ENCODE data around the gene HTT. TPM values are rescaled to one million over a fixed set of nuclear protein-coding genes. Genes with fewer than 3 reads are reported as not detected.
A peak's percentile ranks its signal among the peaks of the same experiment; 100 is the strongest.
"Not testable (repeated sequence)": the region's sequence is repeated elsewhere in the genome, so short reads cannot be mapped to it uniquely, and the experiment has no call there.

HTT gene
- total and polyA plus RNA-seq, 4 experiments from 2014 or later, result 0.57 to 67.7 (median 33.5) TPM

GRCh38 chr4:3046162-3046561 lies 28.3 kb upstream of the HTT start:
- DNase-seq, result no peak
- no peaks in the 10 kb centered on the region for H3K27me3 ChIP-seq (ENCODE audit: insufficient read depth, low read length)
- H3K27me3 Mint-ChIP-seq, result no peaks in the 10 kb centered on the region
- H3K4me1 Mint-ChIP-seq, result peaks cover 20 to 58% (median 36%) of the 10 kb centered on the region in 4 donors
- intact Hi-C loops (cut with micrococcal nuclease), result loop anchor here (5.0 kb wide), 1 partner anchor 84 kb away; the partner anchor contains the start of genes GRK4 and NOP14
- no peaks in the 10 kb centered on the region for H3K36me3 ChIP-seq (ENCODE audit: insufficient read depth, low read length)
- H3K9me3 ChIP-seq (ENCODE audit: control insufficient read depth in 1 of 2, low read length in 2 of 2), result no peaks in the 10 kb centered on the region
- H3K4me3 ChIP-seq (ENCODE audit: low read length in 2 of 2), result no peak overlapping the region
- POLR2A ChIA-PET (ENCODE audit: partially characterized antibody), result no interaction called here
- H3K4me3 Mint-ChIP-seq, result peak overlapping the region in 2 of 8 donors; percentile 4 to 61
- H3K36me3 Mint-ChIP-seq, result peaks cover 3 to 10% of the 10 kb centered on the region in 2 donors
- CTCF ChIA-PET (ENCODE audit: partially characterized antibody), result interaction anchor here (0.9 to 2.5 kb wide), 6 partner anchors 9 to 283 kb away, joined by 3 to 8 read pairs (median 4); no protein-coding TSS in a partner anchor
- peaks cover 36% of the 10 kb centered on the region for H3K4me1 ChIP-seq (ENCODE audit: insufficient read depth, low read length)
- no peak overlapping the region for H3K27ac ChIP-seq (ENCODE audit: low read depth, low read length)
- peak overlapping the region in 6 of 7 donors; percentile 94 to 99 (median 96) for H3K27ac Mint-ChIP-seq
- peaks cover 0 to 6% (median 5%) of the 10 kb centered on the region in 8 donors for H3K9me3 Mint-ChIP-seq

GRCh38 chr4:3046623-3047022 lies 27.9 kb upstream of the HTT start:
- H3K4me1 ChIP-seq (ENCODE audit: insufficient read depth, low read length), result peaks cover 35% of the 10 kb centered on the region
- no peaks in the 10 kb centered on the region for H3K36me3 ChIP-seq (ENCODE audit: insufficient read depth, low read length)
- DNase-seq, result no peak
- Mint-ChIP-seq H3K4me3 (peak overlapping the region in 3 of 8 donors; percentile 36 to 85 (median 54)), H3K27ac (peak overlapping the region in 4 of 7 donors; percentile 51 to 97 (median 71)), H3K36me3 (peaks cover 3 to 10% of the 10 kb centered on the region in 2 donors), H3K9me3 (peaks cover 0 to 6% (median 5%) of the 10 kb centered on the region in 8 donors), H3K27me3 (no peaks in the 10 kb centered on the region), H3K4me1 (peaks cover 20 to 53% (median 32%) of the 10 kb centered on the region in 4 donors)
- no peak overlapping the region for H3K4me3 ChIP-seq (ENCODE audit: low read length in 2 of 2)
- H3K9me3 ChIP-seq (ENCODE audit: control insufficient read depth in 1 of 2, low read length in 2 of 2), result no peaks in the 10 kb centered on the region
- H3K27ac ChIP-seq (ENCODE audit: low read depth, low read length), result no peak overlapping the region
- intact Hi-C loops (cut with micrococcal nuclease), result loop anchor here (1.0 to 5.0 kb wide), 3 partner anchors 28 to 84 kb away; partner anchors contain the start of genes GRK4, HTT, HTT-AS and NOP14
- ChIA-PET CTCF (ENCODE audit: partially characterized antibody) (interaction anchor here (0.9 to 2.5 kb wide), 5 partner anchors 10 to 283 kb away, joined by 3 to 8 read pairs (median 5); no protein-coding TSS in a partner anchor), POLR2A (ENCODE audit: partially characterized antibody) (no interaction called here)
- H3K27me3 ChIP-seq (ENCODE audit: insufficient read depth, low read length), result no peaks in the 10 kb centered on the region

GRCh38 chr4:3047464-3048286 lies 26.8 kb upstream of the HTT start:
- Mint-ChIP-seq H3K27ac (peak overlapping the region; percentile 82 to 98 (median 94)), H3K27me3 (no peaks in the 10 kb centered on the region), H3K4me1 (peaks cover 20 to 42% (median 24%) of the 10 kb centered on the region in 4 donors), H3K36me3 (peaks cover 3 to 6% of the 10 kb centered on the region in 2 donors), H3K4me3 (peak overlapping the region; percentile 81 to 93 (median 88)), H3K9me3 (peaks cover 0 to 6% (median 5%) of the 10 kb centered on the region in 8 donors)
- intact Hi-C loops (cut with micrococcal nuclease), result loop anchor here (1.0 to 5.0 kb wide), 3 partner anchors 27 to 85 kb away; partner anchors contain the start of genes GRK4, HTT, HTT-AS and NOP14
- peak overlapping the region; percentile 42 to 87 for H3K4me3 ChIP-seq (ENCODE audit: low read length in 2 of 2)
- DNase-seq, result peak; percentile 76 to 93 (median 82)
- ChIA-PET CTCF (ENCODE audit: partially characterized antibody) (interaction anchor here (1.2 kb wide), 1 partner anchor 24 kb away, joined by 5 read pairs; no protein-coding TSS in a partner anchor), POLR2A (ENCODE audit: partially characterized antibody) (interaction anchor here (0.7 to 1.3 kb wide), 2 partner anchors 27 to 206 kb away, joined by 3 read pairs; partner anchors contain the start of gene HTT)
- peak overlapping the region; percentile 56 for H3K27ac ChIP-seq (ENCODE audit: low read depth, low read length)
- H3K4me1 ChIP-seq (ENCODE audit: insufficient read depth, low read length), result peaks cover 27% of the 10 kb centered on the region
- no peaks in the 10 kb centered on the region for H3K27me3 ChIP-seq (ENCODE audit: insufficient read depth, low read length)
- H3K36me3 ChIP-seq (ENCODE audit: insufficient read depth, low read length), result no peaks in the 10 kb centered on the region
- no peaks in the 10 kb centered on the region for H3K9me3 ChIP-seq (ENCODE audit: control insufficient read depth in 1 of 2, low read length in 2 of 2)

GRCh38 chr4:3051141-3051897 lies 23.2 kb upstream of the HTT start:
- H3K27me3 ChIP-seq (ENCODE audit: insufficient read depth, low read length); H3K9me3 ChIP-seq (ENCODE audit: control insufficient read depth in 1 of 2, low read length in 2 of 2); H3K4me1 ChIP-seq (ENCODE audit: insufficient read depth, low read length); CTCF ChIA-PET (ENCODE audit: partially characterized antibody); intact Hi-C loops (cut with micrococcal nuclease); H3K4me3 Mint-ChIP-seq; POLR2A ChIA-PET (ENCODE audit: partially characterized antibody); DNase-seq; H3K4me3 ChIP-seq (ENCODE audit: low read length in 2 of 2); H3K36me3 Mint-ChIP-seq; H3K27ac Mint-ChIP-seq; H3K27me3 Mint-ChIP-seq; H3K27ac ChIP-seq (ENCODE audit: low read depth, low read length); H3K36me3 ChIP-seq (ENCODE audit: insufficient read depth, low read length): not testable (repeated sequence)
- Mint-ChIP-seq H3K4me1 (peaks cover 6 to 16% (median 8%) of the 10 kb centered on the region in 4 donors), H3K9me3 (peaks cover 0 to 15% (median 9%) of the 10 kb centered on the region in 8 donors)

GRCh38 chr4:3054169-3054759 lies 20.2 kb upstream of the HTT start:
- CTCF ChIA-PET (ENCODE audit: partially characterized antibody), result no interaction called here
- Mint-ChIP-seq H3K9me3 (peaks cover 0 to 20% (median 14%) of the 10 kb centered on the region in 8 donors), H3K27me3 (peaks cover 0 to 1% of the 10 kb centered on the region in 2 donors), H3K27ac (no peak overlapping the region), H3K4me1 (no peaks in the 10 kb centered on the region), H3K4me3 (no peak overlapping the region), H3K36me3 (peaks cover 3 to 16% of the 10 kb centered on the region in 2 donors)
- Histone ChIP-seq H3K9me3 (ENCODE audit: control insufficient read depth in 1 of 2, low read length in 2 of 2) (no peaks in the 10 kb centered on the region), H3K36me3 (ENCODE audit: insufficient read depth, low read length) (no peaks in the 10 kb centered on the region), H3K4me1 (ENCODE audit: insufficient read depth, low read length) (no peaks in the 10 kb centered on the region), H3K4me3 (ENCODE audit: low read length in 2 of 2) (no peak overlapping the region), H3K27me3 (ENCODE audit: insufficient read depth, low read length) (no peaks in the 10 kb centered on the region), H3K27ac (ENCODE audit: low read depth, low read length) (no peak overlapping the region)
- no peak for DNase-seq
- intact Hi-C loops (cut with micrococcal nuclease), result no loop called here
- POLR2A ChIA-PET (ENCODE audit: partially characterized antibody), result no interaction called here

GRCh38 chr4:3059943-3060342 lies 14.5 kb upstream of the HTT start:
- H3K27me3 Mint-ChIP-seq, result peaks cover 1 to 3% of the 10 kb centered on the region in 2 donors
- H3K4me3 Mint-ChIP-seq, result no peak overlapping the region
- Histone ChIP-seq H3K9me3 (ENCODE audit: control insufficient read depth in 1 of 2, low read length in 2 of 2) (no peaks in the 10 kb centered on the region), H3K27ac (ENCODE audit: low read depth, low read length) (no peak overlapping the region), H3K4me3 (ENCODE audit: low read length in 2 of 2) (no peak overlapping the region), H3K36me3 (ENCODE audit: insufficient read depth, low read length) (no peaks in the 10 kb centered on the region), H3K4me1 (ENCODE audit: insufficient read depth, low read length) (no peaks in the 10 kb centered on the region), H3K27me3 (ENCODE audit: insufficient read depth, low read length) (no peaks in the 10 kb centered on the region)
- peaks cover 3 to 16% of the 10 kb centered on the region in 2 donors for H3K36me3 Mint-ChIP-seq
- H3K27ac Mint-ChIP-seq, result peak overlapping the region in 1 of 7 donors; percentile 15
- CTCF ChIA-PET (ENCODE audit: partially characterized antibody), result interaction anchor here (0.6 kb wide), 1 partner anchor 50 kb away, joined by 3 read pairs; no protein-coding TSS in a partner anchor
- intact Hi-C loops (cut with micrococcal nuclease), result no loop called here
- no peaks in the 10 kb centered on the region for H3K4me1 Mint-ChIP-seq
- DNase-seq, result no peak
- H3K9me3 Mint-ChIP-seq, result peaks cover 0 to 14% (median 10%) of the 10 kb centered on the region in 8 donors
- POLR2A ChIA-PET (ENCODE audit: partially characterized antibody), result no interaction called here

Measured in CD4-positive, alpha-beta memory T cell (primary cell).